Astrocyte (in vitro differentiated cells and primary cell): Measurements from ENCODE around the gene CNTF. TPM values are rescaled to one million over a fixed set of nuclear protein-coding genes. Genes with fewer than 3 reads are reported as not detected.

Experiments
- DNase-seq: peaks from one replicate; pipeline ENCODE4 v3.0.0-alpha.2; 2010; ENCODE audit warnings: low read depth
- FAIRE-seq: peaks from 2 replicates; lab custom pipeline; 2011; peaks lifted over from hg19 to GRCh38; lab: Jason Lieb, UNC
- H2AFZ ChIP-seq: 2 replicates; pipeline ENCODE4 v1.6.0; 2012; ENCODE audit warnings: low read depth, low read length, inconsistent platforms
- H3K27ac ChIP-seq: 2 replicates; pipeline ENCODE4 v1.5.1; 2011; ENCODE audit warnings: low read depth, low read length, inconsistent platforms
- H3K27me3 ChIP-seq: 2 replicates; pipeline ENCODE4 v1.6.0; 2011; ENCODE audit warnings: low read length, inconsistent platforms; ENCODE audit not compliant: insufficient read depth
- H3K36me3 ChIP-seq: 2 replicates; pipeline ENCODE4 v1.5.1; 2011; ENCODE audit warnings: low read length, inconsistent platforms; ENCODE audit not compliant: insufficient read depth
- H3K4me1 ChIP-seq: 2 replicates; pipeline ENCODE4 v1.5.1; 2011; ENCODE audit warnings: low read length, inconsistent platforms; ENCODE audit not compliant: insufficient read depth
- H3K4me2 ChIP-seq: 2 replicates; pipeline ENCODE4 v1.6.0; 2012; ENCODE audit warnings: low read length, inconsistent platforms
- H3K4me3 ChIP-seq: 2 replicates; pipeline ENCODE4 v1.5.1; 2011; ENCODE audit warnings: low read depth, mild to moderate bottlenecking, low read length, inconsistent platforms; ENCODE audit not compliant: insufficient read depth
- H3K79me2 ChIP-seq: 2 replicates; pipeline ENCODE4 v1.6.0; 2012; ENCODE audit warnings: mild to moderate bottlenecking, low read length, inconsistent platforms; ENCODE audit not compliant: insufficient read depth
- H3K9ac ChIP-seq: 2 replicates; pipeline ENCODE4 v1.6.0; 2012; ENCODE audit warnings: mild to moderate bottlenecking, low read length, inconsistent platforms
- H3K9me3 ChIP-seq: 2 replicates; pipeline ENCODE4 v1.5.1; 2012; ENCODE audit warnings: low read depth, mild to moderate bottlenecking, low read length, inconsistent platforms; ENCODE audit not compliant: insufficient read depth
- H4K20me1 ChIP-seq: 2 replicates; pipeline ENCODE4 v1.6.0; 2012; ENCODE audit warnings: low read length, inconsistent platforms; ENCODE audit not compliant: insufficient read depth
- H3K27ac Mint-ChIP-seq: one replicate; pipeline ENCODE4 v1.8.0; 2021; ENCODE audit warnings: mild to moderate bottlenecking, mixed read lengths; ENCODE audit not compliant: unreplicated experiment
- H3K27me3 Mint-ChIP-seq: one replicate; pipeline ENCODE4 v1.8.0; 2021; ENCODE audit warnings: low read depth, mixed read lengths; ENCODE audit not compliant: unreplicated experiment
- H3K36me3 Mint-ChIP-seq: one replicate; pipeline ENCODE4 v1.8.0; 2021; ENCODE audit warnings: low read depth, mixed read lengths; ENCODE audit not compliant: unreplicated experiment
- H3K4me1 Mint-ChIP-seq: one replicate; pipeline ENCODE4 v1.8.0; 2021; ENCODE audit warnings: low read depth, mixed read lengths; ENCODE audit not compliant: unreplicated experiment
- H3K4me3 Mint-ChIP-seq: one replicate; pipeline ENCODE4 v1.8.0; 2021; ENCODE audit warnings: mild to moderate bottlenecking, moderate library complexity, mixed read lengths; ENCODE audit not compliant: unreplicated experiment
- H3K9me3 Mint-ChIP-seq: one replicate; pipeline ENCODE4 v1.8.0; 2021; ENCODE audit warnings: mild to moderate bottlenecking, mixed read lengths; ENCODE audit not compliant: unreplicated experiment
- EZH2 ChIP-seq: IDR thresholded peaks from 2 replicates; pipeline ENCODE4 v1.6.1; 2012; ENCODE audit warnings: mild to moderate bottlenecking, low read length, inconsistent platforms; ENCODE audit not compliant: insufficient read depth
- total RNA-seq: library from RNA; stranded (reverse); gene quantifications from 2 replicates; pipeline ENCODE4 v1.2.1, GENCODE V29; 2021
- TF ChIP-seq, protein P1 (sequence below): IDR thresholded peaks from 2 replicates; pipeline ENCODE4 v1.5.1; 2011; ENCODE audit warnings: low read depth, mild to moderate bottlenecking, inconsistent platforms, low read length, moderate library complexity; ENCODE audit not compliant: insufficient read depth

The CNTF gene
- total RNA-seq, 1 donor from 2014 or later: 1.4 TPM

DNA sequence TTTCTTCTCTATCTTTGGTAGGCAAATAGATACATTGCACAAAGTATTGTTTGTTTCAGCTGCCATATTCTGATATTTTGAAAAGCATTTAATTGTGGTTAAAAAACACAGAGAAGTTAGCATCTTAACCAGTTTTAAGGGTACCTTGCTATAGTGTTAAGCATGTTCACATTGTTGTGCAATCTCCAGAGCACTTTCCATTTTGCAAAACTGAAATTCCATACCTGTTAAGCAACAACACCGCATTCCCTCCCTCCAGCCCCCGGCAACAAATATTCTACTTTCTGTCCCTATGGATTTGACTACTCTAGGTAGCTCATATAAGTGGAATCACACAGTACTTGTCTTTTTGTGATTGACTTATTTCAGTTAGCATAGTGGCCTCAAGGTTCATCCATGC is 33.9 kb downstream of the CNTF start:
- H3K36me3 ChIP-seq: no peaks in the 10 kb centered on the region
- Mint-ChIP-seq H3K4me3 (no peak overlapping the region), H3K27me3 (peaks cover 3% of the 10 kb centered on the region), H3K9me3 (no peaks in the 10 kb centered on the region), H3K36me3 (no peaks in the 10 kb centered on the region), H3K4me1 (no peaks in the 10 kb centered on the region), H3K27ac (no peak overlapping the region)
- no peaks in the 10 kb centered on the region for H4K20me1 ChIP-seq
- no peak overlapping the region for H2AFZ ChIP-seq
- no peaks in the 10 kb centered on the region for H3K4me1 ChIP-seq
- H3K79me2 ChIP-seq: no peaks in the 10 kb centered on the region
- no peak for TF ChIP-seq EZH2
- H3K9me3 ChIP-seq: no peaks in the 10 kb centered on the region
- H3K4me3 ChIP-seq: no peak overlapping the region
- FAIRE-seq: no peak
- no peak overlapping the region for H3K9ac ChIP-seq
- no peak overlapping the region for H3K4me2 ChIP-seq
- no peak overlapping the region for H3K27ac ChIP-seq
- H3K27me3 ChIP-seq: peaks cover 4% of the 10 kb centered on the region
- DNase-seq: no peak

DNA sequence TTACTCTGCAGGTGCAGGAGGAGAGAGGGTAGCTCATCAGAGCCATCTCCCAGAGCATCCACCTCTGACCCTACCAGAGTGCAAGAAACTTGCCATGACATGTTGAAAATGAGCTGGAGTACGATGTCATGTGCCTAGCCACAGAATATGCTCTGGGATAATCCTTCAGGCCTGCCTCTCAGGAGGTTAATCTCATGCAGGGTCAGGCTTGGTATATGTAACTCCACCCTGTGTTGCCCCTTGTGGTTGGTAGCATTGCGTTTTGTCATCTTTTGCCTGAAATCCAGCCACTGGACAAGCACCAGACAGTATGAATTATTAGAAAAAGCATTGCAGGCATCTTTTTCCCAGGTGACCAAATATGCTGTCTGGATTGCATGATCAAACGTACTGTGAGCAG is 36.2 kb downstream of the CNTF start:
- H3K79me2 ChIP-seq: no peaks in the 10 kb centered on the region
- Mint-ChIP-seq H3K4me1 (no peaks in the 10 kb centered on the region), H3K4me3 (no peak overlapping the region), H3K27ac (no peak overlapping the region), H3K9me3 (no peaks in the 10 kb centered on the region), H3K27me3 (peaks cover 6% of the 10 kb centered on the region), H3K36me3 (no peaks in the 10 kb centered on the region)
- no peak overlapping the region for H2AFZ ChIP-seq
- H3K9me3 ChIP-seq: no peaks in the 10 kb centered on the region
- no peak for FAIRE-seq
- H3K4me1 ChIP-seq: no peaks in the 10 kb centered on the region
- H3K4me3 ChIP-seq: no peak overlapping the region
- no peak for DNase-seq
- no peaks in the 10 kb centered on the region for H3K36me3 ChIP-seq
- H3K4me2 ChIP-seq: no peak overlapping the region
- TF ChIP-seq, protein P1, sequence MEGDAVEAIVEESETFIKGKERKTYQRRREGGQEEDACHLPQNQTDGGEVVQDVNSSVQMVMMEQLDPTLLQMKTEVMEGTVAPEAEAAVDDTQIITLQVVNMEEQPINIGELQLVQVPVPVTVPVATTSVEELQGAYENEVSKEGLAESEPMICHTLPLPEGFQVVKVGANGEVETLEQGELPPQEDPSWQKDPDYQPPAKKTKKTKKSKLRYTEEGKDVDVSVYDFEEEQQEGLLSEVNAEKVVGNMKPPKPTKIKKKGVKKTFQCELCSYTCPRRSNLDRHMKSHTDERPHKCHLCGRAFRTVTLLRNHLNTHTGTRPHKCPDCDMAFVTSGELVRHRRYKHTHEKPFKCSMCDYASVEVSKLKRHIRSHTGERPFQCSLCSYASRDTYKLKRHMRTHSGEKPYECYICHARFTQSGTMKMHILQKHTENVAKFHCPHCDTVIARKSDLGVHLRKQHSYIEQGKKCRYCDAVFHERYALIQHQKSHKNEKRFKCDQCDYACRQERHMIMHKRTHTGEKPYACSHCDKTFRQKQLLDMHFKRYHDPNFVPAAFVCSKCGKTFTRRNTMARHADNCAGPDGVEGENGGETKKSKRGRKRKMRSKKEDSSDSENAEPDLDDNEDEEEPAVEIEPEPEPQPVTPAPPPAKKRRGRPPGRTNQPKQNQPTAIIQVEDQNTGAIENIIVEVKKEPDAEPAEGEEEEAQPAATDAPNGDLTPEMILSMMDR: no peak
- TF ChIP-seq EZH2: no peak
- H3K9ac ChIP-seq: no peak overlapping the region
- no peak overlapping the region for H3K27ac ChIP-seq
- no peaks in the 10 kb centered on the region for H4K20me1 ChIP-seq
- H3K27me3 ChIP-seq: peaks cover 4% of the 10 kb centered on the region

GRCh38 chr11:58659404-58659803 is 36.9 kb downstream of the CNTF start:
- Histone ChIP-seq H4K20me1 (no peaks in the 10 kb centered on the region), H3K9me3 (no peaks in the 10 kb centered on the region), H3K4me3 (no peak overlapping the region), H3K27me3 (peaks cover 4% of the 10 kb centered on the region), H3K4me2 (no peak overlapping the region), H3K9ac (no peak overlapping the region), H3K36me3 (no peaks in the 10 kb centered on the region), H2AFZ (no peak overlapping the region), H3K79me2 (no peaks in the 10 kb centered on the region), H3K4me1 (no peaks in the 10 kb centered on the region), H3K27ac (no peak overlapping the region)
- TF ChIP-seq, protein P1: no peak
- no peak for TF ChIP-seq EZH2
- Mint-ChIP-seq H3K27ac (no peak overlapping the region), H3K4me3 (no peak overlapping the region), H3K27me3 (peaks cover 10% of the 10 kb centered on the region), H3K4me1 (no peaks in the 10 kb centered on the region), H3K36me3 (no peaks in the 10 kb centered on the region), H3K9me3 (no peaks in the 10 kb centered on the region)
- FAIRE-seq (no peak), DNase-seq (no peak)
